ENCODE measurements around the gene TRIM32. TPM values are rescaled to one million over a fixed set of nuclear protein-coding genes. Genes with fewer than 3 reads are reported as not detected.
A peak's percentile ranks its signal among the peaks of the same experiment; 100 is the strongest.

The TRIM32 gene
- total RNA-seq, 4 donors from 2014 or later, result 12.6 to 25.8 (median 24.3) TPM

- Histone ChIP-seq H3K4me3 (peak overlapping the region; percentile 64 to 92 (median 76)), H3K36me3 (no peaks in the 10 kb centered on the region), H3K27ac (peak overlapping the region in 2 of 4 donors; percentile 86 to 89), H3K4me1 (peaks cover 37 to 38% of the 10 kb centered on the region in 2 donors), H3K9me3 (no peaks in the 10 kb centered on the region), H3K27me3 (no peaks in the 10 kb centered on the region)
- no peak for DNase-seq
- no peak for TF ChIP-seq CTCF (IDR thresholded peaks at IDR 0.05 in 4 of 5, conservative IDR thresholded peaks at IDR 0.05 in 1 of 5)
- no peak for TF ChIP-seq POLR2A (IDR thresholded peaks at IDR 0.05)
- ATAC-seq, result no peak
- in situ Hi-C loops (cut with MboI; ENCODE audit: low sequenced_read_pairs in 4 of 4), result no loop called here
- intact Hi-C loops (cut with DNase I; ENCODE audit: low total_unique reads), result no loop called here
These were observed 970 bp upstream of the TRIM32 start for GRCh38 chr9:116686135-116686534.

- no peak for DNase-seq
- intact Hi-C loops (cut with DNase I; ENCODE audit: low total_unique reads), result no loop called here
- peak; percentile 53 to 58 for ATAC-seq
- Histone ChIP-seq H3K27ac (peak overlapping the region; percentile 78 to 89 (median 86)), H3K4me1 (peaks cover 41% of the 10 kb centered on the region in 2 donors), H3K27me3 (no peaks in the 10 kb centered on the region), H3K4me3 (peak overlapping the region; percentile 64 to 92 (median 76)), H3K9me3 (no peaks in the 10 kb centered on the region), H3K36me3 (no peaks in the 10 kb centered on the region)
- in situ Hi-C loops (cut with MboI; ENCODE audit: low sequenced_read_pairs in 4 of 4), result no loop called here
- TF ChIP-seq CTCF (IDR thresholded peaks at IDR 0.05 in 4 of 5, conservative IDR thresholded peaks at IDR 0.05 in 1 of 5), result no peak
- TF ChIP-seq POLR2A (IDR thresholded peaks at IDR 0.05), result no peak
These were observed 422 bp upstream of the TRIM32 start for GRCh38 chr9:116686693-116687073.

GRCh38 chr9:116687754-116688135 is 640 bp downstream of the TRIM32 start:
- intact Hi-C loops (cut with DNase I; ENCODE audit: low total_unique reads) (no loop called here), in situ Hi-C loops (cut with MboI; ENCODE audit: low sequenced_read_pairs in 4 of 4) (no loop called here)
- Histone ChIP-seq H3K36me3 (no peaks in the 10 kb centered on the region), H3K27ac (peak overlapping the region; percentile 78 to 89 (median 86)), H3K4me3 (peak overlapping the region; percentile 64 to 92 (median 76)), H3K9me3 (no peaks in the 10 kb centered on the region), H3K27me3 (no peaks in the 10 kb centered on the region), H3K4me1 (peaks cover 42 to 52% of the 10 kb centered on the region in 2 donors)
- no peak for TF ChIP-seq CTCF (IDR thresholded peaks at IDR 0.05 in 4 of 5, conservative IDR thresholded peaks at IDR 0.05 in 1 of 5)
- TF ChIP-seq POLR2A (IDR thresholded peaks at IDR 0.05), result no peak
- DNase-seq (no peak), ATAC-seq (peak; percentile 35 to 37)

GRCh38 chr9:116688806-116689485 is 1.8 kb downstream of the TRIM32 start:
- in situ Hi-C loops (cut with MboI; ENCODE audit: low sequenced_read_pairs in 4 of 4), result no loop called here
- TF ChIP-seq POLR2A (IDR thresholded peaks at IDR 0.05) (no peak), CTCF (IDR thresholded peaks at IDR 0.05 in 4 of 5, conservative IDR thresholded peaks at IDR 0.05 in 1 of 5) (no peak)

More at GRCh38 chr9:116688806-116689485, 1.8 kb downstream of the TRIM32 start:
- ATAC-seq, result no peak
- Histone ChIP-seq H3K36me3 (no peaks in the 10 kb centered on the region), H3K4me3 (peak overlapping the region in 1 of 4 donors; percentile 87), H3K27me3 (no peaks in the 10 kb centered on the region), H3K27ac (peak overlapping the region; percentile 10 to 87 (median 49)), H3K4me1 (peaks cover 54 to 64% of the 10 kb centered on the region in 2 donors), H3K9me3 (no peaks in the 10 kb centered on the region)
- DNase-seq, result no peak
- intact Hi-C loops (cut with DNase I; ENCODE audit: low total_unique reads), result no loop called here
